HG03066 (cell line): ENCODE results near the gene ITIH2.
"Not testable (repeated sequence)": the region's sequence is repeated elsewhere in the genome, so short reads cannot be mapped to it uniquely, and the experiment has no call there.

Experiments used
- ATAC-seq: cut with Tn5 transposase; IDR thresholded peaks from one replicate; pipeline ENCODE4 v1.9.1; 2021; ENCODE audit warnings: low read depth; ENCODE audit not compliant: unreplicated experiment

Gene ITIH2

GRCh38 chr10:7692368-7692767 is 10.7 kb upstream of the ITIH2 start:
- ATAC-seq = not testable (repeated sequence)

GRCh38 chr10:7693194-7693593 is 9.9 kb upstream of the ITIH2 start:
- not testable (repeated sequence) for ATAC-seq

DNA sequence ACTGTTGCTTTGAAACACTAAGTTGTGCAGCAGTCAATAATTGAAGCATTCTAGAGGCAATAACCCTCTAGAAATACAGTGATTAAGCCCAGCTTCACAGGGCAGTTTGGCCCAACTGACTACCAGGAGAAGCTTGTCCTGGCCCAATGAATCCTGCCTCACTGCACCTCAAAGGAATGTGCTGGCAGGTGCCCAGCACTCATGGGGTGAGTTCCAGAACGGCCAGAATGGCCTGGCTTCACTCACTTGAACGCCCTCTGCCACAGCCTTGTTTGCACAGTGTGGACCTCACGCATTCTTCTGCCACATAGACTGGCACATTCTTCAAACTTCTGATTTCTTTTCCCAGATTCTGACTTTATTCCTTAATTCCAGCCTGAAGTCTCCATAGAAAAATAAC is 6.6 kb upstream of the ITIH2 start:
- no peak for ATAC-seq

DNA sequence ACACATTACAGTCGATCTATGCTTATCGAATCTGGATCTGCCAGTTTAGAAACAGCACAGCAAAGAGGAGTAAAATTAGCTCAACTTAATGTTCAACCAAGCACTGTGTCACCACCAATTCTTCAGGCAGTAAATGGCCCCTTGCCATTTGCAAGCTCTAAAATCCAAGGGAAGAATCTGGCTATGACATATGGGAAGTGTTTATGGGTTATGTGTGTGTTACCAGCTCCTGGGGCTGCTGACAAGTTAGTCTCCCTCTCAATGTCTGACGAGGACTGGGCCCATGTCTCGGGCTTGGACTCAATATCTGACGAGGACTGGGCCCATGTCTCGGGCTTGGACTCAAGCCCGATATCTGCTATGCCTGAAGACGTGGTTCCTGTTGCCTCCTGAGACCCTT is 5.7 kb upstream of the ITIH2 start:
- no peak for ATAC-seq

GRCh38 chr10:7700577-7701125 is 2.5 kb upstream of the ITIH2 start:
- ATAC-seq = no peak

DNA sequence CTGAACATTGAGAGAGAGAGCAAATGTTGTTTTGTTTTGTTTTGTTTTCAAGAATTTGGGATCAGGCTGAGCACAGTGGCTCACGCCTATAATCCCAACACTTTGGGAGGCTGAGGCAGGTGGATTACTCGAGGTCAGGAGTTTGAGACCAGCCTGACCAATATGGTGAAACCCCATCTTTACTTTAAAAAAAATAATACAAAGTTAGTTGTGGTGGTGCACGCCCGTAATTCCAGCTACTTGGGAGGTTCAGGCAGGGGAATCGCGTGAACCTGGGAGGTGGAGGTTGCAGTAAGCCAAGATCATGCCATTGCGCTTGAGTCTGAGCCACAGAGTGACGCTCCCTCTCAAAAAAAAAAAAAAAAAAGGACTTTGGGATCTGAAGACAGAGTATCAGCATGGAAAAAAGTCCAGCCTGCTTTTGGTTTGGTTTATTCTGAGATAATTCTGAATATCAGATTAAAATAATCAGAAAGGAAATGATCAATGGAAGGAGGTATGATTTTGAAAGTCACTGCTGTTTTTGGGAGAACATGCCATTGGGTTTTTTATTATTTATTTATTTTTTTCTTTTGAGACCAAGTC is 1.9 kb upstream of the ITIH2 start:
- no peak for ATAC-seq

- ATAC-seq = no peak
Observed at GRCh38 chr10:7702288-7702812, 766 bp upstream of the ITIH2 start.

GRCh38 chr10:7704071-7705016 is 1.2 kb downstream of the ITIH2 start:
- ATAC-seq = no peak

GRCh38 chr10:7705341-7705740 is 2.2 kb downstream of the ITIH2 start:
- ATAC-seq = no peak

DNA sequence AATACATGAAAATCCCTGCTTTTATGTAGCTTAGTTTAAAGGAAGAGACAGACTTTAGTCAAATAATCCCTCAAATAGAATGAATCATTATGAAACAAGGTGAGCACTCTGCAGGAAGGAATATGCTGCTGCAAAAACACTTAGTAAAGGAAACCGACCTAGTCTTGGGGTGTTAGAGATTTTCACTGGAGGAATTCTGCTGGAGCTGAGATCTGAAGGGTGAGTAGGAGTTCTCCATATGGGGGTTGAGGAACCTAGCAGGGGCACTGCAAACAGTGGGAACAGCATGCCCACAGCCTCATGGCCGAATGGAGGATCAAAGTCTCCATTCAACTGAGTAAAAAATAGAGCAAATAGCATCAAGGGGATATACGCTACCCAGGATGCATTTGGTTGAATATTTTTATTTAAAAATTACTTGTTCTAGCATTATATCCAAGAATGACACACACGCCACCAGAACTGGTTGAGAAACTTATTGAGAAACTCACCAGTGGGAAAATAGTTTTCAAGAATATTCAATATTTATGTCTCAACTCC is 3.5 kb downstream of the ITIH2 start:
- no peak for ATAC-seq

GRCh38 chr10:7707102-7707501 is 4.0 kb downstream of the ITIH2 start:
- no peak for ATAC-seq

- ATAC-seq = no peak
Observed at GRCh38 chr10:7707858-7708622, 4.9 kb downstream of the ITIH2 start.

- ATAC-seq = no peak
Observed at GRCh38 chr10:7708832-7709231, 5.7 kb downstream of the ITIH2 start.

- no peak for ATAC-seq
Observed at GRCh38 chr10:7710446-7710845, 7.3 kb downstream of the ITIH2 start.

DNA sequence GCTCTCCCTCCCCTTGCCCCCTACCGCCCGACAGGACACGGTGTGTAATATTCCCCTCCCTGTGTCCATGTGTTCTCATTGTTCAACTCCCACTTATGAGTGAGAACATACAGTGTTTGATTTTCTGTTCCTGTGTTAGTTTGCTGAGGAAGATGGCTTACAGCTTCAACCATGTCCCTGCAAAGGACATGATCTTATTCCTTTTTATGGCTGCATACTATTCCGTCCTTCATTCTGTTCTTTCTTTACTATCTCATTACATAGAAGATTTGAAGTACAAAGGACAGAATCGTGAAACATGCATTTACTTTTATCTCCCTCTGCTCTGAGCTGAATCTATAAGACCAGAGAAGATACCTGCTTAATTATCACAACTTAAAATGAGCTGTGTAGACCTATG is 8.0 kb downstream of the ITIH2 start:
- not testable (repeated sequence) for ATAC-seq

DNA sequence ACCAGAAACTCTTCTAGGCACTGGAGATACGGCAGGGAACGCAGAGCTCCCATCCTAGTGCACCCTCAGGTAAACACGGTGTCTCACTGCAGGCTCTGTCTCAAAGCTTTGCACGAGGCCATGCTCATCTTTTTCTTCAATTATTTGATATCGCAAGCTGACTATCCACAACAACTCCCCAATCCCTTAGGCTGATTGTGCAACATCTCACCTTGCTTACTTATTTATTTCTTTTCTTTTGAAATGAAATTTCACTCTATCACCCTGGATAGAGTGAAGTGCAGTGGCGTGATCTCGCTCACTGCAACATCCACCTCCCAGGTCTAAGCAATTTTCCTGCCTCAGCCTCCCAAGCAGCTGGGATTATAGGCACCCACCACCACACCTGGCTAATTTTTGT is 12.4 kb downstream of the ITIH2 start:
- ATAC-seq = no peak

DNA sequence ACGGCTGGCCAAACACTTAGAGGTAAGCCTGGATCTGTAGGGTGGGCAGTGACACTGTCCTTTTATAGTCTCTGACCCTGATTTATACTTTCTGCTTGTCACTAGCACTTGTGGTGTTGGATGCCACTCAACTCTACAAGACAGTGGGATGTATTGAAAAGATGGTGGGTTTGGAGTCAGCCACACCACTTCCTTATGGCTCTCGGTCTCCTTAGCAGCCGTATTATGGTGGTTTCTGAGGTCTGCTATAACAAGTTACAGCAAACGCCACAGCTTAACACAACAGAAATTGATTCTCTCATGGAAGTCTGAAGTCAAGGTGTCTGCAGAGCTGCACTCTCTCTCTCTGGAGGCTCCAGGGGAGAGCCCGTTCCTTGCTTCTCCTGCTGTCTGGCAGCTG is 14.7 kb downstream of the ITIH2 start:
- no peak for ATAC-seq

DNA sequence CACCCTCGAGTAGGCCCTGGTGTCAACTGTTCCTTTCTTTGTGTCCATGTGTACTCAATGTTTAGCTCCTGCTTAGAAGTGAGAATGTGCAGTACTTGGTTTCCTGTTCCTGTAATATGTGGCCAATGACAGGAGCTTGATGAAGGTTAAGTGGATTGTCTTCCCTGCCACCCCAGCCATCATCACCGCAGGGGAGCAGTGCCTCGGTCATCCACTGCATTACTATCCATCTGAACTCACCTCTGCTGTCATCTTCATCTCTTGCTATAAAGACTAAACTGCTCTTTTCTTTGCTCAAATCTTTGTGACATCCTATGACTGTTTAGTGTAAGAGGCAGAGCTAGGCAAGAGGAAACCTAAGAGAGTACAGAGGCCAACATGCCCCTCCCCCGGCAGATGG is 15.6 kb downstream of the ITIH2 start:
- no peak for ATAC-seq

GRCh38 chr10:7720478-7720877 is 17.4 kb downstream of the ITIH2 start:
- ATAC-seq = no peak

- no peak for ATAC-seq
Observed at GRCh38 chr10:7722927-7723529, 19.9 kb downstream of the ITIH2 start.
